Central memory CD8-positive, alpha-beta T cell (primary cell): ENCODE data around the gene THADA.

Experiments
- ATAC-seq: fragments of 150-1000 bp; cut with Tn5 transposase; replicated peaks from 2 replicates; pipeline ENCODE4 v1.10.0; 2022; ENCODE audit warnings: mild to moderate bottlenecking, moderate FRiP score, moderate number of reproducible peaks; ENCODE audit not compliant: poor library complexity, severe bottlenecking; ENCODE audit errors: extremely low read depth
- DNase-seq, 2 donors: peaks; one replicate each; pipeline ENCODE4 v3.0.0; 2021; ENCODE audit warnings: low spot score in 2 of 2
- H3K27ac Mint-ChIP-seq: one replicate; pipeline ENCODE4 v1.8.0; 2022; ENCODE audit warnings: low read depth, mild to moderate bottlenecking, moderate library complexity, mixed read lengths
- H3K27me3 Mint-ChIP-seq: one replicate; pipeline ENCODE4 v1.8.0; 2022; ENCODE audit warnings: mixed read lengths
- H3K36me3 Mint-ChIP-seq: one replicate; pipeline ENCODE4 v1.8.0; 2022; ENCODE audit warnings: mild to moderate bottlenecking, moderate library complexity, mixed read lengths; ENCODE audit not compliant: insufficient read depth
- H3K4me1 Mint-ChIP-seq: one replicate; pipeline ENCODE4 v1.8.0; 2022; ENCODE audit warnings: mixed read lengths
- H3K4me3 Mint-ChIP-seq: one replicate; pipeline ENCODE4 v1.8.0; 2022; ENCODE audit warnings: mild to moderate bottlenecking, moderate library complexity, mixed read lengths
- H3K9me3 Mint-ChIP-seq: one replicate; pipeline ENCODE4 v1.8.0; 2022; ENCODE audit warnings: mixed read lengths

THADA gene

GRCh38 chr2:43341959-43342757 lies 253.7 kb downstream of the THADA start:
- H3K4me1 Mint-ChIP-seq, result no peaks in the 10 kb centered on the region
- peaks cover 12% of the 10 kb centered on the region for H3K36me3 Mint-ChIP-seq
- H3K4me3 Mint-ChIP-seq, result no peak overlapping the region
- no peak overlapping the region for H3K27ac Mint-ChIP-seq
- H3K9me3 Mint-ChIP-seq, result no peaks in the 10 kb centered on the region
- H3K27me3 Mint-ChIP-seq, result no peaks in the 10 kb centered on the region
- DNase-seq (no peak), ATAC-seq (no peak)

- Mint-ChIP-seq H3K4me3 (no peak overlapping the region), H3K4me1 (no peaks in the 10 kb centered on the region), H3K27ac (no peak overlapping the region), H3K9me3 (no peaks in the 10 kb centered on the region), H3K27me3 (no peaks in the 10 kb centered on the region), H3K36me3 (peaks cover 12% of the 10 kb centered on the region)
- ATAC-seq (no peak), DNase-seq (no peak)
Measured at GRCh38 chr2:43340945-43341356, 254.9 kb downstream of the THADA start.

- no peaks in the 10 kb centered on the region for H3K9me3 Mint-ChIP-seq
- no peaks in the 10 kb centered on the region for H3K27me3 Mint-ChIP-seq
- no peak for ATAC-seq
- no peak for DNase-seq
- no peak overlapping the region for H3K27ac Mint-ChIP-seq
- no peak overlapping the region for H3K4me3 Mint-ChIP-seq
- peaks cover 12% of the 10 kb centered on the region for H3K36me3 Mint-ChIP-seq
- H3K4me1 Mint-ChIP-seq, result no peaks in the 10 kb centered on the region
Measured at GRCh38 chr2:43340066-43340465, 255.8 kb downstream of the THADA start.

- Mint-ChIP-seq H3K36me3 (no peaks in the 10 kb centered on the region), H3K27me3 (no peaks in the 10 kb centered on the region), H3K4me3 (no peak overlapping the region), H3K4me1 (no peaks in the 10 kb centered on the region), H3K9me3 (no peaks in the 10 kb centered on the region), H3K27ac (no peak overlapping the region)
- no peak for DNase-seq
- ATAC-seq, result no peak
Measured at GRCh38 chr2:43333656-43334144, 262.1 kb downstream of the THADA start.

- Mint-ChIP-seq H3K36me3 (no peaks in the 10 kb centered on the region), H3K4me3 (no peak overlapping the region), H3K4me1 (no peaks in the 10 kb centered on the region), H3K27me3 (no peaks in the 10 kb centered on the region), H3K27ac (no peak overlapping the region), H3K9me3 (no peaks in the 10 kb centered on the region)
- ATAC-seq (no peak), DNase-seq (no peak)
Measured at GRCh38 chr2:43333101-43333655, 262.7 kb downstream of the THADA start.

- ATAC-seq, result no peak
- Mint-ChIP-seq H3K36me3 (no peaks in the 10 kb centered on the region), H3K27me3 (no peaks in the 10 kb centered on the region), H3K4me1 (no peaks in the 10 kb centered on the region), H3K27ac (no peak overlapping the region), H3K4me3 (no peak overlapping the region), H3K9me3 (no peaks in the 10 kb centered on the region)
- no peak for DNase-seq
Measured at GRCh38 chr2:43332653-43333052, 263.2 kb downstream of the THADA start.

GRCh38 chr2:43331422-43331821 lies 264.4 kb downstream of the THADA start:
- Mint-ChIP-seq H3K9me3 (no peaks in the 10 kb centered on the region), H3K27ac (no peak overlapping the region), H3K36me3 (peaks cover 1% of the 10 kb centered on the region), H3K27me3 (no peaks in the 10 kb centered on the region), H3K4me3 (no peak overlapping the region), H3K4me1 (peaks cover 7% of the 10 kb centered on the region)
- ATAC-seq (no peak), DNase-seq (no peak)

GRCh38 chr2:43329637-43330036 lies 266.2 kb downstream of the THADA start:
- Mint-ChIP-seq H3K4me3 (no peak overlapping the region), H3K27me3 (no peaks in the 10 kb centered on the region), H3K27ac (no peak overlapping the region), H3K4me1 (peaks cover 12% of the 10 kb centered on the region), H3K9me3 (no peaks in the 10 kb centered on the region), H3K36me3 (peaks cover 1% of the 10 kb centered on the region)
- ATAC-seq, result no peak
- no peak for DNase-seq

- no peaks in the 10 kb centered on the region for H3K27me3 Mint-ChIP-seq
- no peak overlapping the region for H3K27ac Mint-ChIP-seq
- no peak overlapping the region for H3K4me3 Mint-ChIP-seq
- no peak for DNase-seq
- ATAC-seq, result no peak
- H3K9me3 Mint-ChIP-seq, result no peaks in the 10 kb centered on the region
- peaks cover 12% of the 10 kb centered on the region for H3K4me1 Mint-ChIP-seq
- H3K36me3 Mint-ChIP-seq, result peaks cover 3% of the 10 kb centered on the region
Measured at GRCh38 chr2:43328832-43329231, 267.0 kb downstream of the THADA start.

GRCh38 chr2:43328133-43328532 lies 267.7 kb downstream of the THADA start:
- Mint-ChIP-seq H3K4me1 (peaks cover 12% of the 10 kb centered on the region), H3K4me3 (no peak overlapping the region), H3K36me3 (peaks cover 3% of the 10 kb centered on the region), H3K27me3 (no peaks in the 10 kb centered on the region), H3K9me3 (no peaks in the 10 kb centered on the region), H3K27ac (no peak overlapping the region)
- ATAC-seq (no peak), DNase-seq (no peak)

GRCh38 chr2:43327119-43327518 lies 268.7 kb downstream of the THADA start:
- peaks cover 3% of the 10 kb centered on the region for H3K36me3 Mint-ChIP-seq
- no peak overlapping the region for H3K4me3 Mint-ChIP-seq
- ATAC-seq (no peak), DNase-seq (no peak)
- no peak overlapping the region for H3K27ac Mint-ChIP-seq
- H3K4me1 Mint-ChIP-seq, result peaks cover 12% of the 10 kb centered on the region
- H3K27me3 Mint-ChIP-seq, result no peaks in the 10 kb centered on the region
- H3K9me3 Mint-ChIP-seq, result no peaks in the 10 kb centered on the region

GRCh38 chr2:43326101-43326825 lies 269.6 kb downstream of the THADA start:
- H3K27ac Mint-ChIP-seq, result no peak overlapping the region
- peaks cover 3% of the 10 kb centered on the region for H3K36me3 Mint-ChIP-seq
- no peaks in the 10 kb centered on the region for H3K27me3 Mint-ChIP-seq
- H3K4me3 Mint-ChIP-seq, result no peak overlapping the region
- no peak for DNase-seq
- peaks cover 12% of the 10 kb centered on the region for H3K4me1 Mint-ChIP-seq
- no peak for ATAC-seq
- H3K9me3 Mint-ChIP-seq, result no peaks in the 10 kb centered on the region
